GM18505 (cell line): Measurements from ENCODE around the gene NEDD4.
A peak's percentile ranks its signal among the peaks of the same experiment; 100 is the strongest.
"Not testable (repeated sequence)": the region's sequence is repeated elsewhere in the genome, so short reads cannot be mapped to it uniquely, and the experiment has no call there.

Source experiments
- ATAC-seq: cut with Tn5 transposase; IDR thresholded peaks from one replicate; pipeline ENCODE4 v1.9.1; 2021; ENCODE audit not compliant: unreplicated experiment
- POLR2A ChIP-seq: IDR thresholded peaks from 4 replicates; pipeline ENCODE4 v1.6.1; 2011; ENCODE audit warnings: borderline replicate concordance; ENCODE audit not compliant: insufficient read depth, insufficient read length; ENCODE audit errors: extremely low read depth

Gene NEDD4

GRCh38 chr15:55993111-55993803 is at the start of gene NEDD4:
TSS of gene NEDD4 (minus strand) at chr15:55993612. CDS start at chr15:55993555, 57 bp downstream.
- peak; percentile 94 for ATAC-seq
- TF ChIP-seq POLR2A, result peak; percentile 41

GRCh38 chr15:56042498-56042897 is 49.1 kb upstream of the NEDD4 start:
- no peak for ATAC-seq
- no peak for TF ChIP-seq POLR2A

DNA sequence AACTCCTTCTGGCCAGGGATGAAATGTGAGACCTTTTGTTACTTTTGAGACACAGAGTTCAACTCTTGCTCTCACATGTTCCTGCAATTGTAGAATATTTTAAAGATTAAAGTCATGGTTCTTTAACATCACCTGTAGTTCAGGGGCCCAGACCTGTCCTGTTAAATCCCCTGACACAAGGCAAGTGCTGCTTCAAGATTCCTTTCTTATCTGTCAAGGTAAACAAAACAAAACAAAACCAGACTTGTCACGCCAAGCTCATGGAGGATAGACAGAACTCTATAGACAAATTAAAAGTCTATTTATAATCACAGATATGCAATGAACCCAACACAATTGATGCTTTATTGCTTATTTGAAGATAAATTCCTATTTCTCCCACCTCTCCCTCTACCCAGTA is 48.6 kb upstream of the NEDD4 start:
- ATAC-seq, result no peak
- TF ChIP-seq POLR2A, result no peak

DNA sequence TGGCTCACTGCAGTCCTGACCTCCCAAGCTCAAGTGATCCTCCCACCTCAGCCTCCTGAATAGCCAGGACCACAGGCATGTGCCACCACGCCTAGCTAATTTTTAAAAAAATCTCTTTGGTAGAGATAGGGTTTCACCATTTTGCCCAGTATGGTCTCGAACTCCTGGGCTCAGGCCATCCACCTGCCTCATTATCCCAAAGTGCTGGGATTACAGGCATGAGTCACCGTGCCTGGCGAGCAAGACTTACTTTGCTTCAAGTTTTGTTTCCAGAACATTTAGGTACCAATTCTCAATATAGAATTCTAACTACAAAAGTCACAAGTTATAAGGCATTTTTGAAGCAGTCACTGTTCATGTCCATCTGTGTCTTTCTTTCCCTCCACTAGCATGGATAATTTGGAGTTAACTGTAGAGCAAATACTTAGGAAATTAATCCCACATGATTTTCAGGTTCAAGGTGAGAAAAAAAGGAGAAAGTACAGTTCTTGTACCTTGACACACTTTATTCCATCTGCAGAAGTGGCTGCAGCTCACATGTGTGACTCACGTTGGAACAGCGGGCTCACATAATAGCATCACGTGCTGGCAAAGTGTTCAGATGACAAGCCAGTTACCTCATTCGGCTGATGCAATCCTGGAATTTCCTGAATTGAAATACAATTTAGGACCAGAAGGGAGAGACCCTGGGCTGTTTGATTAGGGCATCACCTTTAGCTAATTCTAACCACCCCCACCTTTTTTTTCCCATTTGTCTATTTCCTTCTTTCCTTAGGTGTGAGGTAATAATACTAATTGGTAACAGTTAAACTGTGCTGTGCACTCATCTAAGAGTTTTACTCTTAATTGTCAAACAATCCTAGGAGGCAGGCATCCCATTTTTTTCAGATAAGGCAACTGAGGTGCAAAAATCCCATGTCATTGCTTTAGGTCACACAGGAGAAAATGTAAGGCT is 46.9 kb upstream of the NEDD4 start:
- TF ChIP-seq POLR2A, result no peak

DNA sequence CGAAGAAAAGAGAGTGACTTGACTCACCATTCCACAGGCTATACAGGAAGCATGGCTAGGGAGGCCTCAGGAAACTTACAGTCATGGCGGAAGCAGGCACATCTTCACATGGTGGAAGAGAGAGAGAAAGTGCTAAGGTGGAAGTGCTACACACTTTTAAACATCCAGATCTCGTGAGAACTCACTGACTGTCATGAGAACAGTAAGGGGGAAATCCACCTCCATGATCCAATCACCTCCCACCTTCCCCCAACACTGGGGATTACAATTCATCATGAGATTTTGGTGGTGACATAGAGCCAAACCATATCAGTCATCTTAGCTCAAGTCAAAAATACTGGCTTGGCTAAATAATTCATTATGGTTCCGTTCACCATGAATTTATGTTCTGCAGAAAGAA is 45.3 kb upstream of the NEDD4 start:
- TF ChIP-seq POLR2A, result no peak
- no peak for ATAC-seq

More for the DNA sequence above, 46.9 kb upstream of the NEDD4 start:
- ATAC-seq, result no peak

- no peak for TF ChIP-seq POLR2A
- ATAC-seq, result no peak
These were observed 44.6 kb upstream of the NEDD4 start for GRCh38 chr15:56038015-56038414.

GRCh38 chr15:56036546-56037067 is 43.2 kb upstream of the NEDD4 start:
- TF ChIP-seq POLR2A, result no peak
- ATAC-seq, result no peak

DNA sequence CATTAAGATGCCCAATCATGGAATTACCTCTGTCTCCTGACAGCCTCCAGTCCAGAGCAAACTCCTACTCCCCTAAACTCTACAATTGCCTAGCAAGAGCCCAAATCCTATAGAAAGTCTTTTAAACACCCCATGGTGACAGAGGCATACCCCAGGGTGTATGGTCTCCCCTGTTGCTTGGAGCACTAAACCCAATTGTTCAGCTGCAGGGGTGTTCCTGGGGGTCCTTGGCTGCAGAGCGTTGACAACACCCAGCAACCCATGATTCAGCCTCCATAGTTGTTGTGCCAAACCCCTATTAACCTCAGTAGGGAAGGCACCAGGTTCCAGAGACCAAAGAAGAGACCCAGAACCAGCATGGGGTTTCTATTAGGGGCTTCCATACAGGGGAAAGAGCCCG is 41.8 kb upstream of the NEDD4 start:
- no peak for TF ChIP-seq POLR2A
- no peak for ATAC-seq

GRCh38 chr15:56034514-56034913 is 41.1 kb upstream of the NEDD4 start:
- TF ChIP-seq POLR2A, result no peak
- ATAC-seq, result no peak

DNA sequence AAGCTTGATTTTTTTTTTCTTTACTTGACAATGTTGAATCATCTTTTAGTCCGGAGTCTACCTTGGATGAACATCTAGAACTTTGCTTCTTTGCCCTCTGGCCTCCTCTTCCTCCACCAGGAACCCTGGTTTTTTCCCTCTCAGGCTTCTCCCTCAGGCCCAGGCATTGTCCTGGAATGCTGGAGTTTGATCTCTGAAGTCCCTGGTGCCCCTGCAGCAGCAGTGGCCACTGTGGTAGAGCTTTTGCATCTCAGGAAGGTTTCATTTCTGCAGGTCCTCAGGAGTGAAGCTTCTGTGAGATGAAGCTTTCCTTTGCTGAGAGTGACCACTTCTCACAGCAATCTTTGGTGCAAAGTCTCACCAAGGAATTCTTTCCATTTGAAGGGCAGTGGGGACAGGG is 39.0 kb upstream of the NEDD4 start:
- no peak for ATAC-seq
- no peak for TF ChIP-seq POLR2A

- no peak for ATAC-seq
- TF ChIP-seq POLR2A, result no peak
These were observed 38.4 kb upstream of the NEDD4 start for GRCh38 chr15:56031836-56032235.

GRCh38 chr15:56031402-56031801 is 38.0 kb upstream of the NEDD4 start:
- no peak for ATAC-seq
- no peak for TF ChIP-seq POLR2A

GRCh38 chr15:56028430-56028829 is 35.0 kb upstream of the NEDD4 start:
- no peak for TF ChIP-seq POLR2A

DNA sequence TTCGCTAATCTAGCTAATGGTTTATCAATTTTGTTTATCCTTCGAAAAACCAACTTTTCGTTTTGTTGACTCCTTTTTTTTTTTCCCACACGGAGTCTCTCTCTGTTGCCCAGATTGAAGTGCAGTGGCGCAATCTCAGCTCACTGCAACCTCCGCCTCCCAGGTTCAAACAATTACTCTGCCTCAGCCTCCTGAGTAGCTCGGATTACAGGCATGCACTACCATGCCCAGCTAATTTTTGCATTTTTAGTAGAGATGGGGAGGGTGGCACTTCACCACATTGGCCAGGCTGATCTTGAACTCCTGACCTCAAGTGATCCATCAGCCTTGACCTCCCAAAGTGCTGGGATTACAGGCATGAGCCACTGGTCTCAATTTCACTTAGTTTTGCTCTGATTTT is 29.7 kb upstream of the NEDD4 start:
- ATAC-seq, result not testable (repeated sequence)

More at GRCh38 chr15:56028430-56028829, 35.0 kb upstream of the NEDD4 start:
- no peak for ATAC-seq
